GM21423 (cell line): ENCODE results near the gene TPTE2.
"Not testable (repeated sequence)": the region's sequence is repeated elsewhere in the genome, so short reads cannot be mapped to it uniquely, and the experiment has no call there.

Experiments
- ATAC-seq: cut with Tn5 transposase; IDR thresholded peaks from one replicate; pipeline ENCODE4 v1.9.1; 2021; ENCODE audit warnings: mild to moderate bottlenecking, moderate library complexity; ENCODE audit not compliant: unreplicated experiment

Gene TPTE2

GRCh38 chr13:19567820-19568534 lies 6.6 kb upstream of the TPTE2 start:
- ATAC-seq = peak; percentile 73

GRCh38 chr13:19561585-19561984 lies 253 bp upstream of the TPTE2 start:
- ATAC-seq = no peak

- ATAC-seq = not testable (repeated sequence)
Measured at GRCh38 chr13:19560672-19561071, 660 bp downstream of the TPTE2 start.

- not testable (repeated sequence) for ATAC-seq
Measured at GRCh38 chr13:19559739-19560138, 1.6 kb downstream of the TPTE2 start.

GRCh38 chr13:19557287-19557686 lies 4.0 kb downstream of the TPTE2 start:
- not testable (repeated sequence) for ATAC-seq

- not testable (repeated sequence) for ATAC-seq
Measured at GRCh38 chr13:19549245-19549644, 12.1 kb downstream of the TPTE2 start.

GRCh38 chr13:19525634-19526033 lies 35.7 kb downstream of the TPTE2 start:
- peak; percentile 46 for ATAC-seq

- no peak for ATAC-seq
Measured at GRCh38 chr13:19519049-19519448, 42.3 kb downstream of the TPTE2 start.

GRCh38 chr13:19507623-19508022 lies 53.7 kb downstream of the TPTE2 start:
- ATAC-seq = not testable (repeated sequence)

GRCh38 chr13:19460126-19460525 lies 101.2 kb downstream of the TPTE2 start:
- not testable (repeated sequence) for ATAC-seq

- ATAC-seq = not testable (repeated sequence)
Measured at GRCh38 chr13:19439056-19439686, 122.2 kb downstream of the TPTE2 start.

GRCh38 chr13:19437780-19438179 lies 123.6 kb downstream of the TPTE2 start:
- ATAC-seq = not testable (repeated sequence)

- ATAC-seq = not testable (repeated sequence)
Measured at GRCh38 chr13:19422236-19422635, 139.1 kb downstream of the TPTE2 start.

- not testable (repeated sequence) for ATAC-seq
Measured at GRCh38 chr13:19412494-19412893, 148.8 kb downstream of the TPTE2 start.

- ATAC-seq = not testable (repeated sequence)
Measured at GRCh38 chr13:19382746-19383511, 178.4 kb downstream of the TPTE2 start.

- no peak for ATAC-seq
Measured at GRCh38 chr13:19382111-19382510, 179.2 kb downstream of the TPTE2 start.
